Measurements from ENCODE around the gene NAP1L4.

DNA sequence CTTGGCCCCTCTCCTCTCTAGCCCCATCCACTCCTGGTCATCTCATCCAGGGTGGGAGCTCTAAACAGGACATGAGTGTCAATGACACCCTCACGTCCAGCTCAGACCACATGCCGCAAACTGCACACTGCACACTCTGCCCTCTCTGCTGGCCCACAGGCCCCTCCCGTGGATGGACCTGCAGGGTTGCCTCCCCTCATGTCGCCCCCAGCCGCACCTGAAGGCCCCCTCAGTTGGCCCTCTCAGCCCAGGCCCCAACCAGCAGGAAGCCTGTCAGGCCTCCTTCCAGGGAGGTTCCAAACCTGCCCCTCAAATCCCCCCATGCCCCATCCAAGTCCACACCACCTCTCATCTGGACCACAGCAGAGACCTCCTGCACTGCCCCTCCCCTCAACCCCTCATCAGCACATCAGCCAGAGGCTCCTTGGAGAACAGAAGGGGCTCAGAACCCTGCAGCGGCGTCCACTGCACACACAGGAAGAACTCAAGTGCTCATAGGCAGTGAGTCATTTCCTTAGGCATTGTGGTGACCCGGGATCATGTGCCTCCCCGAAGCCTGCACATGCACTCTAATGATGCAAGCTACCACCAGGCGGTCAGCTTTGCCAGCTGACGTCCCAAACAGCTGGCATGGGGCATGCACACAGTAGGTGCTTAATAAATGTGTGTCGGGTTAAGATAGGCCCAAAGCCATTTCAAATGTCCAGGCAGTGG lies 93.6 kb downstream of the NAP1L4 start:
- TF ChIP-seq, protein P1, sequence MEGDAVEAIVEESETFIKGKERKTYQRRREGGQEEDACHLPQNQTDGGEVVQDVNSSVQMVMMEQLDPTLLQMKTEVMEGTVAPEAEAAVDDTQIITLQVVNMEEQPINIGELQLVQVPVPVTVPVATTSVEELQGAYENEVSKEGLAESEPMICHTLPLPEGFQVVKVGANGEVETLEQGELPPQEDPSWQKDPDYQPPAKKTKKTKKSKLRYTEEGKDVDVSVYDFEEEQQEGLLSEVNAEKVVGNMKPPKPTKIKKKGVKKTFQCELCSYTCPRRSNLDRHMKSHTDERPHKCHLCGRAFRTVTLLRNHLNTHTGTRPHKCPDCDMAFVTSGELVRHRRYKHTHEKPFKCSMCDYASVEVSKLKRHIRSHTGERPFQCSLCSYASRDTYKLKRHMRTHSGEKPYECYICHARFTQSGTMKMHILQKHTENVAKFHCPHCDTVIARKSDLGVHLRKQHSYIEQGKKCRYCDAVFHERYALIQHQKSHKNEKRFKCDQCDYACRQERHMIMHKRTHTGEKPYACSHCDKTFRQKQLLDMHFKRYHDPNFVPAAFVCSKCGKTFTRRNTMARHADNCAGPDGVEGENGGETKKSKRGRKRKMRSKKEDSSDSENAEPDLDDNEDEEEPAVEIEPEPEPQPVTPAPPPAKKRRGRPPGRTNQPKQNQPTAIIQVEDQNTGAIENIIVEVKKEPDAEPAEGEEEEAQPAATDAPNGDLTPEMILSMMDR (IDR thresholded peaks at IDR 0.05), result no peak
- no peak for TF ChIP-seq POLR2A (IDR thresholded peaks at IDR 0.05)

Measured in right lobe of liver (tissue), 4 donors.